SK-N-MC (cell line): ENCODE data around the gene SSC5D.

ENCODE experiments used
- EZH2 ChIP-seq: fragments of 200-600 bp; sonication (generic); IDR thresholded peaks from one replicate; pipeline ENCODE4 v1.6.1; 2017; ENCODE audit warnings: antibody characterized with exemption
- FOXP2 ChIP-seq: optimal IDR thresholded peaks from 2 replicates; pipeline ENCODE3; 2011; ENCODE audit warnings: mild to moderate bottlenecking, moderate library complexity; ENCODE audit not compliant: insufficient read depth; ENCODE audit errors: extremely low read length, control extremely low read depth
- POLR2AphosphoS5 ChIP-seq: IDR thresholded peaks from 2 replicates; pipeline ENCODE4 v1.6.1; 2012; ENCODE audit warnings: mild to moderate bottlenecking, low read depth, low read length, borderline replicate concordance

DNA sequence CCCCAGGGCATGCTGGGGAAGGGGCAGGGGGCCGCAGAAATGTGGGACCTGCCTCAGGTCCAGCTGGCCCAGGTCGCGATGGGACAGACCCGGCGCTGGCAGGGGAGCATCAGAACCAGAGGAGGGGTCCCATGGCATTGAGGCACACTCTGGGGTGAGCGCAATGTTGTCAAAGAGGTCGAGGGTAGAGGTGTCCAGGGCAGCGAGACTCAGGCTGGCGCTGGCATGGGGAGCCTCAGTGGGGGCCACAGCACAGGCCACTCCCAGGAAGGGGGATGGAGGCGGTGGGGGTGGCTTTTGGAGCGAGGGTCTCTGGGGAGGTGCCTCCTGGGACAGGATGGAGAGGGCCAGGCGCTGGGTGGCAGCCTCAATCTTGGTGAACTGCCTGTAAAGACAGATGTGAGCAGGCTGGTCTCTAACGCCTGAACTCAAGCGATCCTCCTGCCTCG lies 24.6 kb upstream of the SSC5D start:
- TF ChIP-seq EZH2 (no peak), POLR2AphosphoS5 (no peak), FOXP2 (no peak)
